Choroid plexus epithelial cell (primary cell): ENCODE results near the gene TANGO6.

Source experiments
- DNase-seq: peaks from one replicate; pipeline ENCODE4 v3.0.0-alpha.2; 2010; ENCODE audit warnings: low read depth
- H3K4me3 ChIP-seq: 2 replicates; pipeline ENCODE4 v1.5.1; 2011; ENCODE audit warnings: low read depth, mild to moderate bottlenecking, control low read depth, low read length, moderate library complexity
- CTCF ChIP-seq: conservative IDR thresholded peaks from 2 replicates; pipeline ENCODE4 v1.5.1; 2011; ENCODE audit warnings: low read depth, mild to moderate bottlenecking, control low read depth, inconsistent platforms, low read length, moderate library complexity

Gene TANGO6

GRCh38 chr16:68927018-68927417, 83.7 kb downstream of the TANGO6 start:
- no peak overlapping the region for H3K4me3 ChIP-seq
- no peak for TF ChIP-seq CTCF
- DNase-seq = no peak

- H3K4me3 ChIP-seq = no peak overlapping the region
- no peak for DNase-seq
- no peak for TF ChIP-seq CTCF
Observed at GRCh38 chr16:68931196-68931595, 87.9 kb downstream of the TANGO6 start.

- no peak for DNase-seq
- no peak overlapping the region for H3K4me3 ChIP-seq
- TF ChIP-seq CTCF = no peak
Observed at GRCh38 chr16:68934402-68934801, 91.1 kb downstream of the TANGO6 start.

- DNase-seq = no peak
- TF ChIP-seq CTCF = no peak
- H3K4me3 ChIP-seq = no peak overlapping the region
Observed at GRCh38 chr16:68935008-68935407, 91.7 kb downstream of the TANGO6 start.

GRCh38 chr16:68936736-68937631, 93.7 kb downstream of the TANGO6 start:
- DNase-seq = peak; percentile 32
- no peak for TF ChIP-seq CTCF
- no peak overlapping the region for H3K4me3 ChIP-seq

- DNase-seq = no peak
- H3K4me3 ChIP-seq = no peak overlapping the region
- no peak for TF ChIP-seq CTCF
Observed at GRCh38 chr16:68939692-68940320, 96.5 kb downstream of the TANGO6 start.
